RCC 7860 (cell line): Measurements from ENCODE around the gene REEP3.
A peak's percentile ranks its signal among the peaks of the same experiment; 100 is the strongest.
"Not testable (repeated sequence)": the region's sequence is repeated elsewhere in the genome, so short reads cannot be mapped to it uniquely, and the experiment has no call there.

Source experiments
- DNase-seq: peaks from one replicate; pipeline ENCODE4 v3.0.0-alpha.2; 2015; ENCODE audit warnings: low spot score
- FAIRE-seq: peaks from 2 replicates; lab custom pipeline; 2012; peaks lifted over from hg19 to GRCh38; lab: Jason Lieb, UNC

REEP3 gene

GRCh38 chr10:63547628-63548360 lies 26.6 kb downstream of the REEP3 start:
- no peak for FAIRE-seq
- DNase-seq, result no peak

GRCh38 chr10:63548860-63549259 lies 27.7 kb downstream of the REEP3 start:
- DNase-seq, result no peak
- FAIRE-seq, result no peak

GRCh38 chr10:63549810-63550209 lies 28.6 kb downstream of the REEP3 start:
- FAIRE-seq (no peak), DNase-seq (no peak)

- DNase-seq (no peak), FAIRE-seq (no peak)
Observed at GRCh38 chr10:63553031-63553430, 31.8 kb downstream of the REEP3 start.

- no peak for FAIRE-seq
- no peak for DNase-seq
Observed at GRCh38 chr10:63553473-63553872, 32.3 kb downstream of the REEP3 start.

GRCh38 chr10:63554657-63555056 lies 33.5 kb downstream of the REEP3 start:
- peak; percentile 84 for FAIRE-seq
- DNase-seq, result peak; percentile 79

GRCh38 chr10:63555330-63555729 lies 34.1 kb downstream of the REEP3 start:
- DNase-seq, result no peak
- FAIRE-seq, result no peak

GRCh38 chr10:63558132-63558784 lies 37.1 kb downstream of the REEP3 start:
- FAIRE-seq (no peak), DNase-seq (no peak)

- no peak for DNase-seq
- FAIRE-seq, result no peak
Observed at GRCh38 chr10:63561341-63561740, 40.1 kb downstream of the REEP3 start.

- DNase-seq (no peak), FAIRE-seq (no peak)
Observed at GRCh38 chr10:63562391-63562790, 41.2 kb downstream of the REEP3 start.

- DNase-seq, result no peak
- FAIRE-seq, result no peak
Observed at GRCh38 chr10:63562857-63563256, 41.7 kb downstream of the REEP3 start.

GRCh38 chr10:63563623-63564022 lies 42.4 kb downstream of the REEP3 start:
- DNase-seq, result no peak
- no peak for FAIRE-seq

GRCh38 chr10:63564731-63565130 lies 43.5 kb downstream of the REEP3 start:
- not testable (repeated sequence) for FAIRE-seq, DNase-seq

- DNase-seq, result no peak
- FAIRE-seq, result no peak
Observed at GRCh38 chr10:63573068-63573697, 52.0 kb downstream of the REEP3 start.

GRCh38 chr10:63574011-63574410 lies 52.8 kb downstream of the REEP3 start:
- FAIRE-seq, result no peak
- DNase-seq, result no peak

GRCh38 chr10:63576501-63576900 lies 55.3 kb downstream of the REEP3 start:
- DNase-seq, result no peak
- no peak for FAIRE-seq

- FAIRE-seq, result no peak
- no peak for DNase-seq
Observed at GRCh38 chr10:63578501-63578900, 57.3 kb downstream of the REEP3 start.

GRCh38 chr10:63579371-63580014 lies 58.3 kb downstream of the REEP3 start:
- no peak for FAIRE-seq
- DNase-seq, result no peak

GRCh38 chr10:63582690-63583089 lies 61.5 kb downstream of the REEP3 start:
- FAIRE-seq (no peak), DNase-seq (no peak)

- FAIRE-seq, result no peak
Observed at GRCh38 chr10:63583397-63583796, 62.2 kb downstream of the REEP3 start.

GRCh38 chr10:63583909-63584724 lies 62.9 kb downstream of the REEP3 start:
- FAIRE-seq, result no peak

More at GRCh38 chr10:63583397-63583796, 62.2 kb downstream of the REEP3 start:
- no peak for DNase-seq

More at GRCh38 chr10:63583909-63584724, 62.9 kb downstream of the REEP3 start:
- DNase-seq, result no peak
